WTC11 (cell line): Measurements from ENCODE around the gene GNA12.

ENCODE experiments used
- GABPB1 ChIP-seq: sonication (generic); formaldehyde crosslinking; IDR thresholded peaks from 2 replicates; pipeline ENCODE4 v1.8.1; 2023; ENCODE audit warnings: mild to moderate bottlenecking, missing genetic modification reagents
- JUN ChIP-seq: sonication (generic); formaldehyde crosslinking; IDR thresholded peaks from 2 replicates; pipeline ENCODE4 v1.8.0; 2023; ENCODE audit warnings: mild to moderate bottlenecking, missing genetic modification reagents
- TEAD4 ChIP-seq: sonication (generic); formaldehyde crosslinking; IDR thresholded peaks from 2 replicates; pipeline ENCODE4 v1.8.0; 2022; ENCODE audit warnings: mild to moderate bottlenecking, missing genetic modification reagents
- TF ChIP-seq, protein P1 (sequence below): sonication (generic); formaldehyde crosslinking; IDR thresholded peaks from 2 replicates; pipeline ENCODE4 v1.8.1; 2023; ENCODE audit warnings: mild to moderate bottlenecking, missing genetic modification reagents
- TF ChIP-seq, protein P2 (sequence below): fragments of 200-600 bp; IDR thresholded peaks from 2 replicates; pipeline ENCODE4 v1.8.0; 2022; ENCODE audit warnings: antibody characterized with exemption
- TF ChIP-seq, protein P3 (sequence below): fragments of 250-450 bp; sonication (Bioruptor Pico); IDR thresholded peaks from 2 replicates; pipeline ENCODE4 v1.9.0; 2021; ENCODE audit warnings: mild to moderate bottlenecking, borderline replicate concordance

DNA sequence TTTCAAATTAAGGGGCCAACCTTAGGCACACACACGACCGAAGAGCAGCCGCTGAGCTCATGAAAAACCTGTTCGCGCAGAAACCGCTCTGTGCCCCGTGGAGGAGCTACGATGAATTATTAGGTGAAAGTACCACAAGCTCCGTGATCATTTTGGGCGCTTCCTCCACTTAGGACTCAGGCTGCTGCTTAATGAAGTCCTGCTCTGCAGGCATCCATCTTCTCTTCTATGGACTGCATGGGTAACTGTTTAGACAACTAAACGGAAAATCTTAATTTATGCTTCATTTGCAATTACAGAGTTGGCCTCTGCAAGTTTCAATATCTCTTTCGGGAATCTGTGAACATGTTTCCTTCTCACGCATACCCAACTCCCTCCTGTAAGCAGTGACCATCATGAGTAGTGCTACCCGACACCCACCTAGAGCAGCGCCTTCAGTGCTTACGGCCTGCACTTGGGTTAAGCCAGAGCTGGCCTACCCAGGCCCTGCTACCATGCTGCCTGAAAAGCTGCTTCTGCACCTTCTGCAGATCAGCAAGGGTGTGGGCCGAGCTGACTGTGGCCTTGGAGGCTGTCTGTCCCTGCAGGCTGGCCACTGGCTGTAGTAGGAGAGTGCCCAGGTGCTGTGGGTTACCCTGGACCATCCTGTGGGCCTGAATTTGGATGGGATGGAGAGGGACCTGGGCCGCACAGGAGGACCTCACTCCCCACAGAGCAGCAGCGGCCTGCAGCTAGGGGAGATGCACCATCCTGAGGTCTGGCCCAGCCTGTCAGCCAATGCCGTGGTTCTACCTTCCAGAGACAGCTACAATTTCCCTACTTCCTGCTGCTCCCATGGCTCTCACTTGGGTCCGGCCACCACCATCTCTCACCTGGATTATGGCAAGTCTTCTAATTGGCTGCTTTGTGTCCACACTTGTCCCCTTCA, 36.0 kb downstream of the GNA12 start:
- TF ChIP-seq TEAD4 (no peak), JUN (CRISPR knock-in tag) (no peak), GABPB1 (CRISPR knock-in tag) (no peak)
- TF ChIP-seq, protein P1, sequence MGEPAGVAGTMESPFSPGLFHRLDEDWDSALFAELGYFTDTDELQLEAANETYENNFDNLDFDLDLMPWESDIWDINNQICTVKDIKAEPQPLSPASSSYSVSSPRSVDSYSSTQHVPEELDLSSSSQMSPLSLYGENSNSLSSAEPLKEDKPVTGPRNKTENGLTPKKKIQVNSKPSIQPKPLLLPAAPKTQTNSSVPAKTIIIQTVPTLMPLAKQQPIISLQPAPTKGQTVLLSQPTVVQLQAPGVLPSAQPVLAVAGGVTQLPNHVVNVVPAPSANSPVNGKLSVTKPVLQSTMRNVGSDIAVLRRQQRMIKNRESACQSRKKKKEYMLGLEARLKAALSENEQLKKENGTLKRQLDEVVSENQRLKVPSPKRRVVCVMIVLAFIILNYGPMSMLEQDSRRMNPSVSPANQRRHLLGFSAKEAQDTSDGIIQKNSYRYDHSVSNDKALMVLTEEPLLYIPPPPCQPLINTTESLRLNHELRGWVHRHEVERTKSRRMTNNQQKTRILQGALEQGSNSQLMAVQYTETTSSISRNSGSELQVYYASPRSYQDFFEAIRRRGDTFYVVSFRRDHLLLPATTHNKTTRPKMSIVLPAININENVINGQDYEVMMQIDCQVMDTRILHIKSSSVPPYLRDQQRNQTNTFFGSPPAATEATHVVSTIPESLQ (CRISPR knock-in tag) = no peak
- TF ChIP-seq, protein P2, sequence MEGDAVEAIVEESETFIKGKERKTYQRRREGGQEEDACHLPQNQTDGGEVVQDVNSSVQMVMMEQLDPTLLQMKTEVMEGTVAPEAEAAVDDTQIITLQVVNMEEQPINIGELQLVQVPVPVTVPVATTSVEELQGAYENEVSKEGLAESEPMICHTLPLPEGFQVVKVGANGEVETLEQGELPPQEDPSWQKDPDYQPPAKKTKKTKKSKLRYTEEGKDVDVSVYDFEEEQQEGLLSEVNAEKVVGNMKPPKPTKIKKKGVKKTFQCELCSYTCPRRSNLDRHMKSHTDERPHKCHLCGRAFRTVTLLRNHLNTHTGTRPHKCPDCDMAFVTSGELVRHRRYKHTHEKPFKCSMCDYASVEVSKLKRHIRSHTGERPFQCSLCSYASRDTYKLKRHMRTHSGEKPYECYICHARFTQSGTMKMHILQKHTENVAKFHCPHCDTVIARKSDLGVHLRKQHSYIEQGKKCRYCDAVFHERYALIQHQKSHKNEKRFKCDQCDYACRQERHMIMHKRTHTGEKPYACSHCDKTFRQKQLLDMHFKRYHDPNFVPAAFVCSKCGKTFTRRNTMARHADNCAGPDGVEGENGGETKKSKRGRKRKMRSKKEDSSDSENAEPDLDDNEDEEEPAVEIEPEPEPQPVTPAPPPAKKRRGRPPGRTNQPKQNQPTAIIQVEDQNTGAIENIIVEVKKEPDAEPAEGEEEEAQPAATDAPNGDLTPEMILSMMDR = no peak
- TF ChIP-seq, protein P3, sequence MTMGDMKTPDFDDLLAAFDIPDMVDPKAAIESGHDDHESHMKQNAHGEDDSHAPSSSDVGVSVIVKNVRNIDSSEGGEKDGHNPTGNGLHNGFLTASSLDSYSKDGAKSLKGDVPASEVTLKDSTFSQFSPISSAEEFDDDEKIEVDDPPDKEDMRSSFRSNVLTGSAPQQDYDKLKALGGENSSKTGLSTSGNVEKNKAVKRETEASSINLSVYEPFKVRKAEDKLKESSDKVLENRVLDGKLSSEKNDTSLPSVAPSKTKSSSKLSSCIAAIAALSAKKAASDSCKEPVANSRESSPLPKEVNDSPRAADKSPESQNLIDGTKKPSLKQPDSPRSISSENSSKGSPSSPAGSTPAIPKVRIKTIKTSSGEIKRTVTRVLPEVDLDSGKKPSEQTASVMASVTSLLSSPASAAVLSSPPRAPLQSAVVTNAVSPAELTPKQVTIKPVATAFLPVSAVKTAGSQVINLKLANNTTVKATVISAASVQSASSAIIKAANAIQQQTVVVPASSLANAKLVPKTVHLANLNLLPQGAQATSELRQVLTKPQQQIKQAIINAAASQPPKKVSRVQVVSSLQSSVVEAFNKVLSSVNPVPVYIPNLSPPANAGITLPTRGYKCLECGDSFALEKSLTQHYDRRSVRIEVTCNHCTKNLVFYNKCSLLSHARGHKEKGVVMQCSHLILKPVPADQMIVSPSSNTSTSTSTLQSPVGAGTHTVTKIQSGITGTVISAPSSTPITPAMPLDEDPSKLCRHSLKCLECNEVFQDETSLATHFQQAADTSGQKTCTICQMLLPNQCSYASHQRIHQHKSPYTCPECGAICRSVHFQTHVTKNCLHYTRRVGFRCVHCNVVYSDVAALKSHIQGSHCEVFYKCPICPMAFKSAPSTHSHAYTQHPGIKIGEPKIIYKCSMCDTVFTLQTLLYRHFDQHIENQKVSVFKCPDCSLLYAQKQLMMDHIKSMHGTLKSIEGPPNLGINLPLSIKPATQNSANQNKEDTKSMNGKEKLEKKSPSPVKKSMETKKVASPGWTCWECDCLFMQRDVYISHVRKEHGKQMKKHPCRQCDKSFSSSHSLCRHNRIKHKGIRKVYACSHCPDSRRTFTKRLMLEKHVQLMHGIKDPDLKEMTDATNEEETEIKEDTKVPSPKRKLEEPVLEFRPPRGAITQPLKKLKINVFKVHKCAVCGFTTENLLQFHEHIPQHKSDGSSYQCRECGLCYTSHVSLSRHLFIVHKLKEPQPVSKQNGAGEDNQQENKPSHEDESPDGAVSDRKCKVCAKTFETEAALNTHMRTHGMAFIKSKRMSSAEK = no peak
